Body of pancreas (tissue), 4 donors: ENCODE measurements around the gene VAV2. TPM values are rescaled to one million over a fixed set of nuclear protein-coding genes. Genes with fewer than 3 reads are reported as not detected.

Experiments
- ATAC-seq: fragments of 150-250 bp; one replicate; pipeline ENCODE4 v1.9.1; 2016
- DNase-seq, 4 donors: peaks; one replicate each; pipeline ENCODE4 v3.0.0-alpha.2; 2019
- H3K27ac ChIP-seq, 4 donors: fragments of 200-600 bp; sonication (generic); 1 replicate in 3 of 4; 2 replicates in 1 of 4; pipeline versions ENCODE4 v1.5.1 to v1.6.1; 2016 to 2019; ENCODE audit warnings: mild to moderate bottlenecking in 1 of 4, mixed read lengths in 1 of 4, moderate library complexity in 1 of 4
- H3K27me3 ChIP-seq, 2 donors: fragments of 200-600 bp; sonication (generic); one replicate each; pipeline ENCODE4 v1.6.0; 2016; ENCODE audit warnings: mild to moderate bottlenecking in 1 of 2
- H3K36me3 ChIP-seq, 2 donors: fragments of 200-600 bp; sonication (generic); replicated peaks in 1 of 2; 2 replicates each; pipeline ENCODE4 v1.5.1; 2016; ENCODE audit warnings: low read depth in 2 of 2; ENCODE audit not compliant: insufficient read depth in 1 of 2
- H3K4me1 ChIP-seq: fragments of 200-600 bp; sonication (generic); one replicate; pipeline ENCODE4 v1.6.0; 2016
- H3K4me3 ChIP-seq, 2 donors: fragments of 200-600 bp; sonication (generic); 1 replicate in 1 of 2; 2 replicates in 1 of 2; pipeline ENCODE4 v1.5.1; 2016 to 2019
- H3K9me3 ChIP-seq, 3 donors: fragments of 200-600 bp; sonication (generic); 1 replicate in 2 of 3; 2 replicates in 1 of 3; pipeline ENCODE4 v1.5.1; 2016
- CTCF ChIP-seq, 7 experiments: fragments of 450-650 bp in 4 of 7; fragments of 200-600 bp in 3 of 7; sonication (generic) in 3 of 7; IDR thresholded peaks; one replicate each; pipeline ENCODE4 v1.5.1; 2016 to 2019; ENCODE audit warnings: antibody characterized with exemption in 7 of 7
- POLR2A ChIP-seq, 3 donors: fragments of 450-650 bp; IDR thresholded peaks; one replicate each; pipeline ENCODE4 v1.6.1; 2016; ENCODE audit warnings: antibody characterized with exemption in 3 of 3, mild to moderate bottlenecking in 2 of 3
- WGBS, 2 donors: methylation state at CpG; one replicate each; pipeline ENCODE4 v1.1.5; 2017; 5-methylcytosine and 5-hydroxymethylcytosine counted together
- intact Hi-C: fragments of 100-400 bp; cut with DNase I; formaldehyde crosslinking; loops from one replicate; pipeline ENCODE4 v1.15.1; 2023
- total RNA-seq, 2 donors: library from RNA; depleted of rRNA; stranded (reverse); fragments of >200 nt; gene quantifications; one replicate each; pipeline ENCODE4 v1.1.0, GENCODE V29; 2016

Gene VAV2
- 10 to 100 TPM; 31.6 to 32.3 TPM for total RNA-seq

- Histone ChIP-seq H3K4me1 (peaks cover 56% of the 10 kb centered on the region), H3K27ac (peak within 1 kb of the TSS; percentile 76 to 97 (median 88)), H3K4me3 (peak within 1 kb of the TSS; percentile 48 to 65), H3K36me3 (no peaks in the 10 kb centered on the region), H3K27me3 (no peaks in the 10 kb centered on the region), H3K9me3 (no peaks in the 10 kb centered on the region)
- ATAC-seq (peak; percentile 59), DNase-seq (peak; percentile 75 to 85 (median 82))
- intact Hi-C loops, result no loop called here
- WGBS, 2 donors, result 0% methylated on average over 4 to 73 of the region's 124 CpGs
- TF ChIP-seq POLR2A (IDR thresholded peaks at IDR 0.05), result peak; percentile 60 to 69 (median 65)
- TF ChIP-seq CTCF (IDR thresholded peaks at IDR 0.05), result peak in 2 of 7 experiments; percentile 1 to 6
Measured at GRCh38 chr9:133991964-133992779, at the start of gene VAV2. Gene VAV2 (minus strand): TSS chr9:133992324. CDS start chr9:133992278, 46 bp downstream.

- intact Hi-C loops, result no loop called here
- H3K36me3 ChIP-seq, result peaks cover 0 to 11% of the 10 kb centered on the region in 2 donors
Measured at GRCh38 chr9:134041649-134041962, 49.5 kb upstream of the VAV2 start.

GRCh38 chr9:134040781-134041648 is 48.9 kb upstream of the VAV2 start:
- intact Hi-C loops, result no loop called here
- no peak overlapping the region for H3K4me3 ChIP-seq
- H3K9me3 ChIP-seq, result no peaks in the 10 kb centered on the region
- no peak overlapping the region for H3K27ac ChIP-seq
- TF ChIP-seq CTCF (IDR thresholded peaks at IDR 0.05) (no peak), POLR2A (IDR thresholded peaks at IDR 0.05) (no peak)
- 74% methylated on average over 9 to 18 of the region's 21 CpGs for WGBS, 2 donors
- H3K27me3 ChIP-seq, result no peaks in the 10 kb centered on the region
- no peaks in the 10 kb centered on the region for H3K4me1 ChIP-seq
- no peak for DNase-seq
- peaks cover 0 to 15% of the 10 kb centered on the region in 2 donors for H3K36me3 ChIP-seq
- ATAC-seq, result peak; percentile 29

More at GRCh38 chr9:134041649-134041962, 49.5 kb upstream of the VAV2 start:
- TF ChIP-seq POLR2A (IDR thresholded peaks at IDR 0.05) (no peak), CTCF (IDR thresholded peaks at IDR 0.05) (no peak)
- H3K9me3 ChIP-seq, result no peaks in the 10 kb centered on the region
- 96 to 97% methylated on average over 7 to 14 of the region's 16 CpGs for WGBS, 2 donors
- no peak for DNase-seq
- no peaks in the 10 kb centered on the region for H3K27me3 ChIP-seq
- H3K27ac ChIP-seq, result no peak overlapping the region
- no peak for ATAC-seq
- no peak overlapping the region for H3K4me3 ChIP-seq
- H3K4me1 ChIP-seq, result no peaks in the 10 kb centered on the region

- Histone ChIP-seq H3K4me1 (no peaks in the 10 kb centered on the region), H3K9me3 (no peaks in the 10 kb centered on the region), H3K27me3 (no peaks in the 10 kb centered on the region), H3K4me3 (no peak overlapping the region), H3K27ac (no peak overlapping the region), H3K36me3 (peaks cover 0 to 24% of the 10 kb centered on the region in 2 donors)
- TF ChIP-seq CTCF (IDR thresholded peaks at IDR 0.05) (no peak), POLR2A (IDR thresholded peaks at IDR 0.05) (no peak)
- WGBS, 2 donors, result 93 to 99% methylated on average over 14 to 15 of the region's 17 CpGs
- DNase-seq (no peak), ATAC-seq (no peak)
- intact Hi-C loops, result no loop called here
Measured at GRCh38 chr9:134040176-134040565, 48.0 kb upstream of the VAV2 start.
